HG03159 (cell line): ENCODE results near the gene ALKBH4.
"Not testable (repeated sequence)": the region's sequence is repeated elsewhere in the genome, so short reads cannot be mapped to it uniquely, and the experiment has no call there.

Experiments
- ATAC-seq: cut with Tn5 transposase; IDR thresholded peaks from one replicate; pipeline ENCODE4 v1.9.1; 2021; ENCODE audit warnings: mild to moderate bottlenecking, moderate library complexity; ENCODE audit not compliant: unreplicated experiment

ALKBH4 gene

DNA sequence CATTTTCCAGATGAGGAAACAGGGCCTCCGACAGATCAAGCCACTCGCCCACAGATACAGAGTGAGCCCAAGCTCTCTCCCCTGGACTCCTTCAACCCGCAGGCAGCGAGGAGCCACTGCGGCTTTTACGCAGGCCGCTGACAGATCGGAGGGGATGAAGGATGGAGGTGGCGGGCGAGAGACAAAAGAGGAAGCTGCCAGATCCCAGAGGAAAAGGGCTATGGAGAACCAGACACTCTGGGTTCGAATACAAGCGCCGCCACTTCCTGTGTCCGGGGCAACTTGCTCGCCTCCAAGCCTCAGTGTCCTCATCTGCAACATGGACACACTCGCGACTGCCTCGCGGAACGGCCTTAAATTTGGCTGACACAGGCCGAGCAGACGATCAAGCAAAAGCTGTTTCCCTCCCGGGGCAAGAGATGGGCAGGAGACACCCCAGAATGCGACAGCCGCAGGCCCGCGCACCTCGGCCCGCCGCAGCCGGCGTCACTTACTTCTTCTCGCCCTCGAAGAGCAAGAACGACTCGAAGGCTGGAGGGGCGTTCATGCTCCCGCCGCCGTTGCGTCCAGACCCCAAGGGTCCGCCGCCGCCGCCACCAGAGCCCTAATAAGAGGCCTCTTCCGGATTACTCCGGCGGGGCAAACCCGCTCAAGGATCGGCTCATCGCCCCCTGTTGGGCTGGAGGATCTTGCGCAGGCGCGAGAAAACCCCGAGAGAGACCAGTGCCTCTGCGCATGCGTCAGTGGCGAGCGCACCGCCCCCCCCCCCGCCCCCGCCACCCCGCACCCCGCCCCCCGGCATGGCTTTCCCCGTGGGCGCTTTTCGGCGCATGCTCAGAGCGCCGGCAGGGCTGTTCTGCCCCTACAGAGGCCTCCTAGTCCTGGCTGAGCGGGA, 13.9 kb upstream of the ALKBH4 start, which contains the start of gene POLR2J:
Gene POLR2J, minus strand, starts transcription at position 609 of the 895 bp plus-strand sequence. Its CDS starts 62 bp downstream, at position 547.
- peak; percentile 77 for ATAC-seq

DNA sequence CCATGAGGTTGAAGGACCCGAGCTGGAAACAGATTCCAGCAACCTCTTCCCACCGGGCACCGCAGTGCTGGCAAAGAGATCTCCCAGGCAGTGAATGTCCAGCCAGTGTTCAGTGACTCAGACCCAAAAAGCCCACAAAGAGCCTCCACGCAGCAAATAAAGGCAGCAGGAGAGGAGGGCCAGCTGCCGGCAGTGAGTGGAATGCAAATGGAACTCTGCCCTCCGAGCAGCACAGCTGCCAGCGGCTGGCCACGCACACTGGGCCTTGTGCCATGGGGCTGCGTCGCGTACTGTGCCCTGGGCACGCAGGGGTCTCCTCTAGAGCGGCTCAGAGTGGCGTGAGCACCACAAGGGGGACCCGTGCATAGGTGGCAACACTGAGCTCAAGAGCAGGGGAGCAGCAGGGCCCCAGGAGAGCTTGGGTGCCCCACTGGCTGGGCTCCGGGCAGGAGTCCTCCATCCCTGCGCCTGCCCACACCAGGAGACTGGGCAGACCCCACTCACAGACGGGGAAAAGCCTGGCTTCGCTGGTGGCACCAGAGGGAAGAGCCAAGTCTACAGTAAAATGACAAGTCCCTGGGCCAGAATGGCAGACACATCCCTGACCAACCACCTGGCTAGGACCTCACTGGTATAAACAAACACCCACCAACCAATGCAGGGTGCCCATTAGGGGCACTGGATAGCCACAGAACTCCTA, 10.2 kb upstream of the ALKBH4 start:
- ATAC-seq: not testable (repeated sequence)

DNA sequence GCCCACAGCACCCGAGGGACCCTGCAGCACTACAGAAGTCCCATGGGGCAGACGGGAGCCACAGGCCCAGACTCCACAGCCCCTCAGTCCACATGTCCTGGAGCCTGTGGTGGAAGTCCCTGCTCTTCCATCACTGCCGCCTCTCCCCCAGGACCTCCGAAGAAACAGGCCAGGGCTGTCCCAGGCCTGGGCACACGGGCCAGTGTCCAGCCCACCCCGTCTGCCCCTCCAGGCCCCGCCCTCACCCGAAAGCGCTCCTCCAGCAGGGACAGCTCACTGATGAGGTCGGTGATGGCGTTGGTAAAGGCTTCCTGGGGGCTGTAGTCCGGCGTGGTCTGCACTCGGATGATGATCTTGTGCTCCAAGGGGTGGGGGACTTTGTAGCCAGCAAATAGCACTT, 9.5 kb upstream of the ALKBH4 start:
- ATAC-seq: not testable (repeated sequence)

DNA sequence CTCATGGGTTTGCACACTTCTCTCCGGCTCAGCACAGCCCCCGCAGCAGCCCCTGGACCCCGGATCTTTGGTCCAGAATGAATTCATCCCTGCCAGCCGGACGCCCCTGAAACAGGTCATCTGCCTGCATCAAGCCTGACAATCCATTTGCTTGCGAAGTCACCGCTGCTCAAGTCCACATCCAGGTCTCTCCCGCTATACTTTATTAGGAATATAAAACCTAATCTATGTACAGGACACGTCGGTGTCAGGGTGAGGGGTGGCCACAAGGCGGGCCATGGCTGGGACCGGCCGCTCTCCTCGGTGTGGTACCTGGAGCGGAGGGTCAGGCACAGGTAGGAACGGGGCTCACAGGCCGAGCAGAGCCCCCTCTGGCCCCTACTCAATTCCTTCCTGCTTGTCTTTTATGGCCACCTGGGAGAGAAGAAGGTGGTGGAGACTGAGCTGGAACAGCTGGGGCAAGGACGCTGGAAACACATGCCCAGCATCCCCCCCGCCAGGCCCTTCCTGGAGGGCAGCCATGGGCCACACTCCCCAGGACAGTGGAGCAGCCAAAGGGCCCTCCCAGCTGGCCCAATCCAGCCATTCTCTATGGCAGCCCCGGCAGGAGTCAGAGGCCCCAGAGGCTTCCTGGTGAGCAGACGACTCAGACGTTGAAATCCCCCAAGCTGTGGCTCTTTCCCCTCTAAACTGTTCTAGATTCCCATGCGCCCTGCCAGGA, 8.8 kb upstream of the ALKBH4 start:
- no peak for ATAC-seq

DNA sequence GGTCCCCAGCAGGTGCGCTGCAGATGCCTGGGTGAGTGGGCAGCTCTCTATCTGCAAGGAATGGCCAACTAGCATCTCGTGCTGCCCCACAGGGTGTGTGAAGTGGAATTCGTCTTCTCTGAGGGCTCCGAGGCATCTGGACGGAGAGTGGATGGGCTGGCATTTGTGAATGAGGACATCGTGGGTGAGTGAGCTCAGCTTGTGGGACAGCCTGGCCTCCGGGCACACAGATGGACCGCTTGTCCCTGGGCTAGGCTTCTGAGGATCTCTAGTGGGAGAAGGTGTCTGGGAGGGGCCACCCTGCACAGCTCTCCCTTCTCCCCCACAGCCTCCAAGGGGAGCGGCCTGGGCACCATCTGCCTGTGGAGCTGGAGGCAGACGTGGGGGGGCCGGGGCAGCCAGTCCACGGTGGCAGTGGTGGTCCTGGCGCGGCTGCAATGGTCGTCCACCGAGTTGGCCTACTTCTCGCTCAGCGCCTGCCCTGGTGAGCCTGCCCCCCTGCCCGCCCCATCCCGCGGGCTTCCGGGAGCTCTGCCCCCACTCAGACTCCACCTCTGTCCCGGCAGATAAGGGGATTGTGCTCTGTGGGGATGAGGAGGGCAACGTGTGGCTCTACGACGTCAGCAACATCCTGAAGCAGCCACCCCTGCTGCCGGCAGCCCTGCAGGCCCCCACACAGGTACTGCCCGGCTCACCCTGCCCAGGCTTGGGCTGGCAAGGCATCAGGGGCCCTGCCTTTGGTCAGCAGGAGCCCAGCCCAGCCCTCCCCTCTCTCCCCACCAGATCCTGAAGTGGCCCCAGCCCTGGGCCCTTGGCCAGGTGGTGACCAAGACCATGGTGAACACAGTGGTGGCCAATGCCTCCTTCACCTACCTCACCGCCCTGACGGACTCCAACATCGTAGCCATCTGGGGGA, 7.7 kb upstream of the ALKBH4 start:
- no peak for ATAC-seq

DNA sequence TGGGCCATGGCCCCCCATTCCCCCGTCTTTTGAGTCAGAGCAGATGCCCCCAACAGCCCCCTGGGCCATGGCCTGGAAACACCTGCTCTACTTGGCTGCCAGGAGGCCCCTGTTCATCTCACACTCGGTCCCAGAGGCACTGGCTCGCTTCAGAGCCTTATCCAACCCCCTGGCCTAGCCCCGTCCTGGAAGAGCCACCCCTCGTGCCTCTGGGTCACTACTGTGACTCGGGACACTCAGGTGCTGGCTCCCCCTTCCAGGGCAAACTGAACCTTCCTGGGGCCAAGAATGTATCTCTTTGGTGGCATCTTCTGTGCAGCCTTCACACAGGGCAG, 7.1 kb upstream of the ALKBH4 start:
- ATAC-seq: no peak

DNA sequence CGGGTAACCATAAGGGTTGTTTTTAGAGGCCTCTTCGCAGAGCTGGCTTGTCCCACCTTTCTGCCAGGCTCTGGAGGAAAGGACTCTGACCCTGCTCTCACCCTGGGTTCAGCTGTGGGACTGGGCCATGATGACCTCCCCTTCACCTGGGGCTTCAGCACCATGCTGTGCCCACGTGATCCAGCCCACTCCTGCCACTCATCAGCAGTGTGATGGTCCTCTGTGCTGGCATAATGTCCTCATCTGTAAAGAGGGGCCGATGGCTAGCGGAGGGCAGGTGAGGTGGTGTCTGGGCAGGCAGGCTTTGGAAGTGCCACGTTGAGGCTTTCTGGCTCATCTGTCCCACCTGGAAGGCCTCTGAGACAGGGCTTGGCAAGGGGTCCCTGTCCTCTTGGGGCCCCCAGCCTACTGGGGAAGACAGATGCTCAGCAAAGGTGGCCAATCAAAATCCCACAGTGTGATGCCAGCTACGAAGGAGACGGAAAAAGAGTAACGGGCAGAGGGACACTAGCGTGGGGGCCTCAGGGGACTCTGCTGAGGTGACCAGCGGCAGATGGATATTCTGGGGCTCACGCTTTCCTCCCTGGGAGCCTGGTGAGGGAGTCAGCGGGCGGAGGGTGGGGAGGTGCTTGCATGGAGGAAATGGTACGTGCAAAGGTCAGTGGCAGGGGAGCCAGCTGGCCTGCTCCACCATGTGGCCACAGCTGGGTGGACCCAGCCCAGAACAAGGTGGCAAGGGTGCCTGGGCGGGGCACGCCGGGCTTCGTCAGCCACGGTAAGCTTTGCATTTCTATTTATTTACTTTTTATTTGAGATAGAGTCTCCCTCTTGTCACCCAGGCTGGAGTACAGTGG, 5.5 kb upstream of the ALKBH4 start:
- no peak for ATAC-seq

DNA sequence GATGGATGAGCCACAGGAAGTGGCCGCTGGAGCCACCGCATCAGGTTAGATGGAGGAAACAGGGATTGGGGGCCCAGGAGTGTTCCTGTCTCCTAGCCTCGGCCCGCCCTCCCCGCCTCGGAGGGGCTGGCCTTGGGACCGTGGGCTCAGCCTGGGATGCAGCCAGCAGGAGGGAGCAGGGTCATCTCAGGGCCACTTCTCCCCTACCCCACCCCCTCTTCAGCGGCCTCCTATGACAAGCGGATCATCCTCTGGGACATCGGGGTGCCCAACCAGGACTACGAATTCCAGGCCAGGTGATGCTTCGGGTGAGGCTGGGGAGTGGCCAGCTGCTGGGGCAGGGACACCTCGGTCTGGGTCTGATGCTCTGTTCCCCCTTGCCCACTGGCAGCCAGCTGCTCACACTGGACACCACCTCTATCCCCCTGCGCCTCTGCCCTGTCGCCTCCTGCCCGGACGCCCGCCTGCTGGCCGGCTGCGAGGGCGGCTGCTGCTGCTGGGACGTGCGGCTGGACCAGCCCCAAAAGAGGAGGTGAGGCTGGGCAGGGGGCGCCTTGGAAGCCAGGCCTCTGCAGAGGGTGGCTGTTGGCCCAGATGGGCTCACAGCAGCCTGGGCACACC, 4.8 kb upstream of the ALKBH4 start:
- ATAC-seq: no peak

DNA sequence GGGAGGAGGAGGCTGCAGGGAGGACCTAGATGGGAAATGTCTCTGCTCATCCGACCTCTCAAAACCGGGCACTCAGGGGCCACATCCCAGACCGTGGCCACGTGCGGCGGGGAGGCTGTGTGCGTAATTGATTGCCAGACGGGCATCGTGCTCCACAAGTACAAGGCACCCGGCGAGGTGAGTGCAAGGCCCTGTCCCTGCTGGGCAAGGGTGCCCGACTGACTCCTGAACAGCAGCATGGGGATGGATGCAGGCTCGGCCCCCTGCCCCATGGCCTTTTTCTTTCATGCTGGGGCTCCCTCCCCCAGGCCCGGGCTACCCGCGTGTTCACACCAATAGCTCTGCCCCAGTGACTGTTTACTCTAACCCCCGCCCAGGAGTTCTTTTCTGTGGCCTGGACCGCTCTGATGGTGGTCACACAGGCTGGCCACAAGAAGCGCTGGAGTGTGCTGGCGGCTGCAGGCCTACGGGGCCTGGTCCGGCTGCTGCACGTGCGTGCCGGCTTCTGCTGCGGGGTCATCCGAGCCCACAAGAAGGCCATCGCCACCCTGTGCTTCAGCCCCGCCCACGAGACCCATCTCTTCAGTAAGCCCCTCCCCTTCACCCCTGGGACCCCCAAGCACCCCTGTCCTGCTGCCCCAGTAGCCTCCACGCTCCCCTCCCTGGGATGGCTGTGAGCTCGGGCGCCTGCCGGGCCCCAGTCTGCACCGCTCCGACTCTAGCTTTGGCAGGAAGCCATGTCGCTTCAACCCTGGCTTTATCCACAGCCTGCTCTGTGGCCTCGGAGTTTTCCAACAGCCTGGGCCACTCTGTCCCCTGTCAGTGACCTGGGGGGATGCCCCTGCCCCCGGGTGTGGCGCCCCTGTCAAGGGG, 4.1 kb upstream of the ALKBH4 start:
- no peak for ATAC-seq

DNA sequence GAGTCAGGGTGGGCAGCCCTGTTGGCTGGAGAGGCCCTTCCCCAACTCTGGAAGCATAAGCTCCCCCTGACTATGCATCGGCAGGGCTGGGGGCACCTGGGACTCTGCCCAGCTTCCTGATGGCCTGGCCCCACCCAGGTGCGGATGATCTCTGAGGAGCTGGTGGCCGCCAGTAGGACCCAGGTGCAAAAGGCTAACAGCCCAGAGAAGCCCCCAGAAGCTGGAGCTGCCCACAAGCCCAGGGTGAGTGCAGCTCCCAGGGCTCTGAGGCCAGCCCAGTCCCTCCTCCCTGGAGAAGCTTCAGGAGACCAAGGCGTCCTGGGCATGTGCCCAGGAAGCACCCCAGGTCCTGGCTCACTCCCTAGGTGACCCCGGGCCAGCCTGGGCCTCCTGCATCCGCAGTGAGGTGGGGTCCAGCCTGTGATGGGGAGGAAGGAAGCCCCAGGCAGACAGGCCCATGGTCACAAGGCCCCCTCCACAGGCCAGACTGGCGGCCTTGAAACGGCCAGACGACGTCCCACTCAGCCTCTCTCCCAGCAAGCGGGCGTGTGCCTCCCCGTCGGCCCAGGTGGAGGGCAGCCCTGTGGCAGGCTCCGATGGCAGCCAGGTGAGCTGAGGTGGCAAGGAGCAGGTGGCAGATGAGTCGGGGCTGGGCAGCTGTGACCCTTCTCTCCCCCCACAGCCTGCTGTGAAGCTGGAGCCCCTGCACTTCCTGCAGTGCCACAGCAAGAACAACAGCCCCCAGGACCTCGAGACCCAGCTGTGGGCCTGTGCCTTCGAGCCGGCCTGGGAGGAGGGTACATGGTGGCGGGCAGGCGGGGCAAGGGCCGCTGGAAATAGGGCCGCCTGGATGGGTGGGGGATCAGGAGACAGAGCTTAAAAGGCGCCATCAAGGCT, 3.2 kb upstream of the ALKBH4 start:
- ATAC-seq: no peak

DNA sequence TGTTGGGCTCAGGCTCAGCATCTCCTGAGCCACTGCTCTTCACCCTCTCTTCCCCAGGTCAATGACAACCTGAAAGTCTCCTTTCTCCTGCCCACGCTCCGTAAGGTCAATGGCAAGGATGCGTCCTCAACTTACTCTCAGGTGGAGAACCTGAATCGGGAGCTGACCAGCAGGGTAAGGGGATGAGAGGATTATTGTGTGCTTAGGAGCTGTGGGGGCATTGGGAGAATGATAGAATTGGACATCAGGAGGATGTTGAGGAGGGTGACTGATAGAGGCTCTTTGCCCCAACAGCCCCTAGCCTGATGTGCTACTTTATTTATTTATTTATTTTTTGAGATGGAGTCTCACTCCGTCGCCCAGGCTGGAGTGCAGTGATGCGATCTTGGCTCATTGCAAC, 1.4 kb upstream of the ALKBH4 start:
- no peak for ATAC-seq

DNA sequence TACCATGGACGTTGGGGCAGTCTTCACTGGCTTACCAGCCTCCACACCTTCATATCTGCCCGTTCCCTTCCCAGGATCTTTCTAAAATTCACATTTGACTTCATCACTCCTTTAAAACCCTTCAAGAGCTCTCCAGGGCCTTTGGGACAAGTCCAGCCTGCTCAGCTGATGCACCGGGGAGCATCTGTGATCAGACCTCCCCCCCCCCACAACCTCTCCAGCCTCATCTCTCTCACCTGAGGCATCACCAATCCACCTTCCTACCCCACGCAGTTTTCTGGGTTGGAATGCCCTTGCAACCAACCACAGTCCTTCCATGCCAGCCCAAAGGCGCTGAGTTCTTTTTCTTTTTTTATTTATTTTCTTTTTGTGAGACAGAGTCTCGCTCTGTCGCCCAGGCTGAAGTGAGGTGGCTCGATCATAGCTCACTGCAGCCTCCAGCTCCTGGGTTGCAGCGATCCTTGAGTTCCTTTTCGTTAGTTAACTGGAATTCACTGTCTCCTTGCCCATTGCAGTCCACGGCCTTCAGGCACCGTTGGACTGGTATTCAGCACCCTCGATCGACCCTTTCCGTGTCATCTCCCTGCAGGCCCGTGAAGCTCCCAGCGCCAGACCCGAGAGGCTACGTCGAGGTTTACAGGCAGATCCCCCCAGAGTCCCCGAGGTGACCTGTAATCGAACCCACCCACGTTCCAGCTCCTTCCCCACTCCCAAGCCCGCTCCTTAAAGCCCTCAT, 654 bp downstream of the ALKBH4 start:
- ATAC-seq: no peak

DNA sequence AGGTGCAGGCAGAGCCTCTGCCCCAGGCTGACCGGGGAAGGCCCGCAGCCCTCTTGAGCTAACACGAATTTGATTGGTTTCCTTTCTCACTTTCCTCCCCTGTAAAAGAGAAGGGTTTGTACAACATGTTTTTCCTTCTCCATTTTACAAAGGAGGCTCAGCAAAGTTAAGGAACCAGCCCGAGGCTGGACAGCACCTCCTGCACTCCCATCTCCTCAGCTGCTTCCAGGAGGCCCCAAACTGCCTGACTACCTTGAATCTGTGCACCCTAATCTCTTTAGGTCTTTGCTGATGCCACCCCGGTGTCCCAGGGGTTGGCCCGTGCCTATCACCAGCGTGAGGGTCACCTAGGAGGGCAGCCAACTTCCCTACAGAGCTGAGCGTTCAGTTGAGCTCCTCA, 4.2 kb downstream of the ALKBH4 start:
- ATAC-seq: no peak

DNA sequence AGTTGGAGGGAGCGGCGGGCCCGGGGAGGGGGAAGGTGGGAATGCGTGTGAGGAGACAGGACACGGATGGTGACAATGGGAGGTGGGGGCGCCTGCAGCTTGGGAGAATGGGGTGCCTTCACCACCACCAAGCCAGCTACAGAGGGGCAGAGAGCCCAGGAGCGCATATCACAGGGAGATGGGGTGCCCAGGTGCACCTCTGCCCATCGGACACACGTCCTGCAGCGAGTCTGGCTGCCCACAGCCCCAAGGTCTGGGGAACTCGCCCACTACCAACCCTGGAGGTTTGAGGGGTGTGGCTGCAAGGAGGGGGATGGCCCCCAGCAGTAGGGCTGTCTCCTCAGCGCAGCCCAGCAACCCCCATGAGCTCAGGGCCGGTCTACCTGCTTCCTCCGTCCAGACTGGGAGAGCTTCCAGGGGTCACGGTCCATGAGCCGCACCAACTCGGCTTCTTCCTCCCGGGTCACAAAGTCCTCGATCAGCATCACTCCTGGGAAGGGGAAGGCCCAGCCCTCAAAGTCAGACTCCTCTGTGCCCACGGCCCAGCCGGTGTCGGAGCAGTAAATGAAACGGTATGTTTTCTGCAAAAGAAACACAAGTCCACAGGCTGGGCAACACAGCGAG, 5.3 kb downstream of the ALKBH4 start:
- ATAC-seq: no peak

DNA sequence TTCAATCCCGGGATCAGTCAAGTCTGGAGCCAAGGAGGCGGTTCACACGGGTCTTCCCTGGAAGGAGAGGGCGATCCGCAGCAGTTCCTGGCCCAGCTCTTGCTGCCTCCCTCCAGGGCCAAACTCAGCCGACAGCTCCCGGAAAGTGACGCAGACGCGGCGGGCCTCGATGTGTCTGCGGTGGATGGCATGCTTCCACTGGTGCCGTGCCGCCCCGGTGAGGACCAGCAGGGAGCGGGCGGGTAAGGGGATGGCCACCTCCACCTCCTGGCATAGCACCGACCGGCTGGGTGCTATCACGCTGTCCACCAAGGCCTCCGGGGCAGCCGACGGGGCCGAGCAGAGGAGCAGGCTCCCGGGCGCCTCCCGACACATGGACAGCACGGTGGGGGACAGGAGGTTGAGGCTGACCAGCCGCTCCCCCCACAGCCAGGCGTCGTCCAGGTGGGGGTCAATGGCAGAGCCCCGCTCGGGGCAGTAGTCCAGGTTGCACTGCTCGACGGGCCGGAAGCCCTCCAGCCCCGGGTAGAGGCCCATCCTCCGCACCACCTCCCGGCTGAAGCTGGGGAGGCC, 7.2 kb downstream of the ALKBH4 start:
- ATAC-seq: no peak

DNA sequence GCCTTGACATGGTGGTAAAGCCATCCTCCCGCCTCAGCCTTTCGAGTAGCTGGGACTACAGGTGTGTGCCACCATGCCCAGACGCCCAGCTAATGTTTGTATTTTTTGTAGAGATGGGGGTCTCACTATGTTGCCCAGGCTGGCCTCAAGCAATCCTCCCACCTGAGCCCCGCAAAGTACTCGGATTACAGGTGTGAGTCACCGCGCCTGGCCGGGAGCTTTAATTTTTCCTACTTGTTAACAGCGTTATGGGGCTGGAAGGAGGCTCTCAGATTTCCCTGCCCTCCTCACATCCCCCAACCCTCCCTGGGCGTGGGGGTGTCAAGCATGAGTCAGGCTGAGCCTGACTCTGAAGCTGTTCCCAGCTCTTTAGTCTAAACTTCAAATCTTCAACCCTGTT, 8.3 kb downstream of the ALKBH4 start:
- no peak for ATAC-seq
